GM15510 (cell line): ENCODE measurements around the gene TNFAIP6.

Experiments used
- POLR2A ChIP-seq: IDR thresholded peaks from 3 replicates; pipeline ENCODE4 v1.6.1; 2011; ENCODE audit warnings: borderline replicate concordance; ENCODE audit not compliant: insufficient read length; ENCODE audit errors: extremely low read depth

Gene TNFAIP6

GRCh38 chr2:151357359-151357758, at the start of gene TNFAIP6:
Gene TNFAIP6, plus strand, starts transcription at chr2:151357592. Its CDS starts 75 bp downstream, at chr2:151357667.
- no peak for TF ChIP-seq POLR2A

GRCh38 chr2:151315381-151315903, 42.0 kb upstream of the TNFAIP6 start:
- no peak for TF ChIP-seq POLR2A

- TF ChIP-seq POLR2A, result no peak
Observed at GRCh38 chr2:151325581-151326095, 31.8 kb upstream of the TNFAIP6 start.

GRCh38 chr2:151326554-151326953, 30.8 kb upstream of the TNFAIP6 start:
- no peak for TF ChIP-seq POLR2A

GRCh38 chr2:151329998-151330397, 27.4 kb upstream of the TNFAIP6 start:
- no peak for TF ChIP-seq POLR2A

- TF ChIP-seq POLR2A, result no peak
Observed at GRCh38 chr2:151333083-151333482, 24.3 kb upstream of the TNFAIP6 start.

- no peak for TF ChIP-seq POLR2A
Observed at GRCh38 chr2:151334082-151334815, 23.1 kb upstream of the TNFAIP6 start.

GRCh38 chr2:151336863-151337371, 20.5 kb upstream of the TNFAIP6 start:
- no peak for TF ChIP-seq POLR2A

- no peak for TF ChIP-seq POLR2A
Observed at GRCh38 chr2:151337643-151338042, 19.7 kb upstream of the TNFAIP6 start.

GRCh38 chr2:151338115-151338514, 19.3 kb upstream of the TNFAIP6 start:
- no peak for TF ChIP-seq POLR2A

GRCh38 chr2:151343073-151343472, 14.3 kb upstream of the TNFAIP6 start:
- TF ChIP-seq POLR2A, result no peak

- no peak for TF ChIP-seq POLR2A
Observed at GRCh38 chr2:151344906-151345305, 12.5 kb upstream of the TNFAIP6 start.

GRCh38 chr2:151347294-151347693, 10.1 kb upstream of the TNFAIP6 start:
- TF ChIP-seq POLR2A, result no peak

GRCh38 chr2:151347906-151348305, 9.5 kb upstream of the TNFAIP6 start:
- no peak for TF ChIP-seq POLR2A

- TF ChIP-seq POLR2A, result no peak
Observed at GRCh38 chr2:151350579-151351195, 6.7 kb upstream of the TNFAIP6 start.
